Nephron progenitor cell (in vitro differentiated cells): ENCODE data around the gene HOXD13.

Experiments
- DNase-seq: peaks from one replicate; pipeline ENCODE4 v3.0.0; 2021
- H3K27ac Mint-ChIP-seq: 2 replicates; pipeline ENCODE4 v1.8.0; 2021; ENCODE audit warnings: mild to moderate bottlenecking, moderate library complexity, mixed read lengths
- H3K27me3 Mint-ChIP-seq: 2 replicates; pipeline ENCODE4 v1.8.0; 2021; ENCODE audit warnings: mild to moderate bottlenecking, low read depth, mixed read lengths; ENCODE audit not compliant: poor library complexity
- H3K36me3 Mint-ChIP-seq: 2 replicates; pipeline ENCODE4 v1.8.0; 2021; ENCODE audit warnings: low read depth, mixed read lengths
- H3K4me1 Mint-ChIP-seq: 2 replicates; pipeline ENCODE4 v1.8.0; 2021; ENCODE audit warnings: mixed read lengths
- H3K4me3 Mint-ChIP-seq: 2 replicates; pipeline ENCODE4 v1.8.0; 2021; ENCODE audit warnings: mild to moderate bottlenecking, moderate library complexity, mixed read lengths
- H3K9me3 Mint-ChIP-seq: 2 replicates; pipeline ENCODE4 v1.8.0; 2021; ENCODE audit warnings: mild to moderate bottlenecking, moderate library complexity, mixed read lengths
- TF ChIP-seq, protein P1 (sequence below): fragments of 200-600 bp; sonication (generic); IDR thresholded peaks from 2 replicates; pipeline ENCODE4 v1.5.0; 2021; ENCODE audit warnings: antibody characterized with exemption

HOXD13 gene

DNA sequence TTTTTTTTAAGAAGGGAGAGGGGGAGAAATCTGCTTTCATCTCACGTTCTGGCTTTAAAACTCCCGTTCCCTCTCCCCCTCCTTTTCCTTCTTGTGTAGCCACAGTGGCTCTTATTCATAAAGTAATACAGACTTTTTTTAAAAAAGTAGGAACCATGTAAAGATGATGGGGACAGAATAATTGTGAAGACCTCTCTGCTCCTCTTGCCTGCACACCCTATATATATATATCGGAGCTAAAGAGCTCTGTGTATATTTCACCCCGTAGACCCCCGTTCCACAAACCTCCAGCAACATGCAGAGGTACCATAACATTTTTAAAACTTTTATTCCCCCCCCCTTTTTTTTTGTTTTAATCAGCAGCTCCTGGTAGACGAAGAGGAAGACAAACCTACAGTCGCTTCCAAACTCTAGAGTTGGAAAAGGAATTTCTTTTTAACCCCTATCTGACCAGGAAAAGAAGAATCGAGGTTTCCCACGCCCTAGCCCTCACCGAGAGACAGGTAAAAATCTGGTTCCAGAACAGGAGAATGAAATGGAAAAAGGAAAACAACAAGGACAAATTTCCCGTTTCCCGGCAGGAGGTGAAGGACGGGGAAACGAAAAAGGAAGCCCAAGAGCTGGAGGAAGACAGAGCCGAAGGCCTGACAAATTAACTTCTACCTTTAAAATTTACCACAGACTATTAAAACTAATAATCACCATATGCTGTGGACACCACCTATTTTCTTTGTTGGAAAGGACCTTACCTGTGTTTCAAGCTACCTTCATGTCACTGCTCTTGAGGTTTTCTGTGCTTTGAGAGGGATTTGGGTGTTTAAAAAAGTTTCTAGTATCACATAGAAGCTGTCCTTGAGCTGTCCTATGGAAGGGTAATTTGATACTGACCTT lies 38.7 kb downstream of the HOXD13 start:
- Mint-ChIP-seq H3K9me3 (no peaks in the 10 kb centered on the region), H3K27me3 (peaks cover 14% of the 10 kb centered on the region), H3K4me3 (peak overlapping the region; percentile 100), H3K27ac (peak overlapping the region; percentile 100), H3K36me3 (peaks cover 9% of the 10 kb centered on the region), H3K4me1 (peaks cover 58% of the 10 kb centered on the region)
- TF ChIP-seq, protein P1, sequence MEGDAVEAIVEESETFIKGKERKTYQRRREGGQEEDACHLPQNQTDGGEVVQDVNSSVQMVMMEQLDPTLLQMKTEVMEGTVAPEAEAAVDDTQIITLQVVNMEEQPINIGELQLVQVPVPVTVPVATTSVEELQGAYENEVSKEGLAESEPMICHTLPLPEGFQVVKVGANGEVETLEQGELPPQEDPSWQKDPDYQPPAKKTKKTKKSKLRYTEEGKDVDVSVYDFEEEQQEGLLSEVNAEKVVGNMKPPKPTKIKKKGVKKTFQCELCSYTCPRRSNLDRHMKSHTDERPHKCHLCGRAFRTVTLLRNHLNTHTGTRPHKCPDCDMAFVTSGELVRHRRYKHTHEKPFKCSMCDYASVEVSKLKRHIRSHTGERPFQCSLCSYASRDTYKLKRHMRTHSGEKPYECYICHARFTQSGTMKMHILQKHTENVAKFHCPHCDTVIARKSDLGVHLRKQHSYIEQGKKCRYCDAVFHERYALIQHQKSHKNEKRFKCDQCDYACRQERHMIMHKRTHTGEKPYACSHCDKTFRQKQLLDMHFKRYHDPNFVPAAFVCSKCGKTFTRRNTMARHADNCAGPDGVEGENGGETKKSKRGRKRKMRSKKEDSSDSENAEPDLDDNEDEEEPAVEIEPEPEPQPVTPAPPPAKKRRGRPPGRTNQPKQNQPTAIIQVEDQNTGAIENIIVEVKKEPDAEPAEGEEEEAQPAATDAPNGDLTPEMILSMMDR: no peak
- DNase-seq: no peak

DNA sequence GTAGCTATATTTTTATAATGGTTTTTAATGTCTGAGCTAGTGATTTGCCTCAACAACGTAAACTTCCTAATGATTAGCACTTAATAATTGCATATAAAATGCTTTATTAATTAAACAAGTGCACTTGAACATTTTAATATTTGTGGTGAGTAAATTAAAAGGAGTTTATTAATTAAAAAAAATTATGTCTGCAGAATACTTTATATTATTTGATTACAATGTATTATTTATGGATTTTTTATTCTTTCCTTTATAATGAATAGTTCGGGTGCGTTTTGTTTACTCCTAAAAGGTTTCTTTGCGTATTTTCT lies 39.3 kb downstream of the HOXD13 start:
- Mint-ChIP-seq H3K4me1 (peaks cover 52% of the 10 kb centered on the region), H3K27me3 (peaks cover 15% of the 10 kb centered on the region), H3K27ac (peak overlapping the region; percentile 100), H3K36me3 (peaks cover 9% of the 10 kb centered on the region), H3K4me3 (peak overlapping the region; percentile 100), H3K9me3 (no peaks in the 10 kb centered on the region)
- TF ChIP-seq, protein P1: no peak
- DNase-seq: no peak

GRCh38 chr2:176132205-176133171 lies 40.0 kb downstream of the HOXD13 start:
- TF ChIP-seq, protein P1: no peak
- H3K27me3 Mint-ChIP-seq: peaks cover 15% of the 10 kb centered on the region
- no peaks in the 10 kb centered on the region for H3K9me3 Mint-ChIP-seq
- peak overlapping the region; percentile 100 for H3K27ac Mint-ChIP-seq
- H3K4me1 Mint-ChIP-seq: peaks cover 45% of the 10 kb centered on the region
- DNase-seq: no peak
- H3K4me3 Mint-ChIP-seq: peak overlapping the region; percentile 100
- peaks cover 13% of the 10 kb centered on the region for H3K36me3 Mint-ChIP-seq

GRCh38 chr2:176133389-176133788 lies 40.9 kb downstream of the HOXD13 start:
- peaks cover 15% of the 10 kb centered on the region for H3K27me3 Mint-ChIP-seq
- H3K4me3 Mint-ChIP-seq: peak overlapping the region; percentile 100
- TF ChIP-seq, protein P1: no peak

GRCh38 chr2:176134035-176134434 lies 41.5 kb downstream of the HOXD13 start:
- Mint-ChIP-seq H3K4me1 (peaks cover 31% of the 10 kb centered on the region), H3K27ac (peak overlapping the region; percentile 99), H3K36me3 (peaks cover 29% of the 10 kb centered on the region), H3K4me3 (peak overlapping the region; percentile 100), H3K27me3 (peaks cover 15% of the 10 kb centered on the region), H3K9me3 (no peaks in the 10 kb centered on the region)
- no peak for DNase-seq
- TF ChIP-seq, protein P1: no peak

More at GRCh38 chr2:176133389-176133788, 40.9 kb downstream of the HOXD13 start:
- no peaks in the 10 kb centered on the region for H3K9me3 Mint-ChIP-seq
- peak overlapping the region; percentile 100 for H3K27ac Mint-ChIP-seq
- peaks cover 22% of the 10 kb centered on the region for H3K36me3 Mint-ChIP-seq
- DNase-seq: no peak
- peaks cover 36% of the 10 kb centered on the region for H3K4me1 Mint-ChIP-seq
